ENCODE measurements around the gene CDAN1. TPM values are rescaled to one million over a fixed set of nuclear protein-coding genes. Genes with fewer than 3 reads are reported as not detected.

Gene CDAN1
- total RNA-seq, 1 donor from 2014 or later, result 14.6 TPM

- no peak for TF ChIP-seq CTCF (IDR thresholded peaks at IDR 0.05; ENCODE audit: insufficient read depth, low read depth, low read length)
- TF ChIP-seq EZH2 (IDR thresholded peaks at IDR 0.05; ENCODE audit: insufficient read depth, low read length), result no peak
- Mint-ChIP-seq H3K27me3 (ENCODE audit: low read depth, unreplicated experiment) (no peaks in the 10 kb centered on the region), H3K27ac (ENCODE audit: unreplicated experiment) (no peak overlapping the region), H3K9me3 (ENCODE audit: unreplicated experiment) (no peaks in the 10 kb centered on the region), H3K4me1 (ENCODE audit: low read depth, unreplicated experiment) (no peaks in the 10 kb centered on the region), H3K36me3 (ENCODE audit: low read depth, unreplicated experiment) (peaks cover 19% of the 10 kb centered on the region), H3K4me3 (ENCODE audit: unreplicated experiment) (no peak overlapping the region)
- DNase-seq (ENCODE audit: low read depth), result no peak
- no peak overlapping the region for H3K9ac ChIP-seq (ENCODE audit: low read length)
- no peak overlapping the region for H3K4me2 ChIP-seq (ENCODE audit: low read length)
- no peak for FAIRE-seq
- no peak overlapping the region for H3K4me3 ChIP-seq (ENCODE audit: insufficient read depth, low read depth, low read length)
- no peaks in the 10 kb centered on the region for H3K79me2 ChIP-seq (ENCODE audit: insufficient read depth, low read length)
- H3K27me3 ChIP-seq (ENCODE audit: insufficient read depth, low read length), result no peaks in the 10 kb centered on the region
- no peak overlapping the region for H2AFZ ChIP-seq (ENCODE audit: low read depth, low read length)
- H3K27ac ChIP-seq (ENCODE audit: low read depth, low read length), result no peak overlapping the region
- H3K36me3 ChIP-seq (ENCODE audit: insufficient read depth, low read length), result peaks cover 6% of the 10 kb centered on the region
- H4K20me1 ChIP-seq (ENCODE audit: insufficient read depth, low read length), result peaks cover 3% of the 10 kb centered on the region
- H3K4me1 ChIP-seq (ENCODE audit: insufficient read depth, low read length), result peaks cover 6% of the 10 kb centered on the region
- H3K9me3 ChIP-seq (ENCODE audit: insufficient read depth, low read depth, low read length), result no peaks in the 10 kb centered on the region
Observed at GRCh38 chr15:42716626-42717025, 20.3 kb downstream of the CDAN1 start.

GRCh38 chr15:42716125-42716524 lies 20.8 kb downstream of the CDAN1 start:
- H3K4me1 Mint-ChIP-seq (ENCODE audit: low read depth, unreplicated experiment), result no peaks in the 10 kb centered on the region
- Histone ChIP-seq H3K9ac (ENCODE audit: low read length) (no peak overlapping the region), H2AFZ (ENCODE audit: low read depth, low read length) (no peak overlapping the region), H3K4me2 (ENCODE audit: low read length) (no peak overlapping the region), H3K36me3 (ENCODE audit: insufficient read depth, low read length) (peaks cover 6% of the 10 kb centered on the region), H3K4me1 (ENCODE audit: insufficient read depth, low read length) (peaks cover 6% of the 10 kb centered on the region), H3K4me3 (ENCODE audit: insufficient read depth, low read depth, low read length) (no peak overlapping the region), H3K9me3 (ENCODE audit: insufficient read depth, low read depth, low read length) (no peaks in the 10 kb centered on the region), H3K27me3 (ENCODE audit: insufficient read depth, low read length) (no peaks in the 10 kb centered on the region), H4K20me1 (ENCODE audit: insufficient read depth, low read length) (peaks cover 3% of the 10 kb centered on the region), H3K79me2 (ENCODE audit: insufficient read depth, low read length) (no peaks in the 10 kb centered on the region), H3K27ac (ENCODE audit: low read depth, low read length) (no peak overlapping the region)
- no peaks in the 10 kb centered on the region for H3K9me3 Mint-ChIP-seq (ENCODE audit: unreplicated experiment)
- DNase-seq (ENCODE audit: low read depth) (no peak), FAIRE-seq (no peak)
- TF ChIP-seq CTCF (IDR thresholded peaks at IDR 0.05; ENCODE audit: insufficient read depth, low read depth, low read length) (no peak), EZH2 (IDR thresholded peaks at IDR 0.05; ENCODE audit: insufficient read depth, low read length) (no peak)
- no peak overlapping the region for H3K4me3 Mint-ChIP-seq (ENCODE audit: unreplicated experiment)
- no peak overlapping the region for H3K27ac Mint-ChIP-seq (ENCODE audit: unreplicated experiment)
- no peaks in the 10 kb centered on the region for H3K27me3 Mint-ChIP-seq (ENCODE audit: low read depth, unreplicated experiment)
- H3K36me3 Mint-ChIP-seq (ENCODE audit: low read depth, unreplicated experiment), result peaks cover 19% of the 10 kb centered on the region

- no peak for TF ChIP-seq EZH2 (IDR thresholded peaks at IDR 0.05; ENCODE audit: insufficient read depth, low read length)
- no peaks in the 10 kb centered on the region for H3K4me1 Mint-ChIP-seq (ENCODE audit: low read depth, unreplicated experiment)
- Histone ChIP-seq H3K4me1 (ENCODE audit: insufficient read depth, low read length) (peaks cover 6% of the 10 kb centered on the region), H3K9ac (ENCODE audit: low read length) (no peak overlapping the region), H3K79me2 (ENCODE audit: insufficient read depth, low read length) (no peaks in the 10 kb centered on the region), H4K20me1 (ENCODE audit: insufficient read depth, low read length) (peaks cover 3% of the 10 kb centered on the region), H3K36me3 (ENCODE audit: insufficient read depth, low read length) (no peaks in the 10 kb centered on the region), H3K27ac (ENCODE audit: low read depth, low read length) (no peak overlapping the region), H2AFZ (ENCODE audit: low read depth, low read length) (no peak overlapping the region), H3K27me3 (ENCODE audit: insufficient read depth, low read length) (no peaks in the 10 kb centered on the region), H3K4me3 (ENCODE audit: insufficient read depth, low read depth, low read length) (no peak overlapping the region), H3K4me2 (ENCODE audit: low read length) (no peak overlapping the region), H3K9me3 (ENCODE audit: insufficient read depth, low read depth, low read length) (no peaks in the 10 kb centered on the region)
- H3K4me3 Mint-ChIP-seq (ENCODE audit: unreplicated experiment), result no peak overlapping the region
- DNase-seq (ENCODE audit: low read depth) (no peak), FAIRE-seq (no peak)
- H3K27ac Mint-ChIP-seq (ENCODE audit: unreplicated experiment), result no peak overlapping the region
- H3K27me3 Mint-ChIP-seq (ENCODE audit: low read depth, unreplicated experiment), result no peaks in the 10 kb centered on the region
- H3K9me3 Mint-ChIP-seq (ENCODE audit: unreplicated experiment), result no peaks in the 10 kb centered on the region
- no peaks in the 10 kb centered on the region for H3K36me3 Mint-ChIP-seq (ENCODE audit: low read depth, unreplicated experiment)
Observed at GRCh38 chr15:42712584-42712983, 24.3 kb downstream of the CDAN1 start.
